ES-I3 (cell line): Measurements from ENCODE around the gene TSPAN16.

Experiments
- H3K36me3 ChIP-seq: 2 replicates; pipeline ENCODE4 v1.6.1; 2013; ENCODE audit warnings: mild to moderate bottlenecking, low read length, control low read depth, moderate library complexity; ENCODE audit not compliant: insufficient read depth
- H3K4me1 ChIP-seq: 2 replicates; pipeline ENCODE4 v1.6.1; 2013; ENCODE audit warnings: mild to moderate bottlenecking, control low read depth, low read length; ENCODE audit not compliant: insufficient read depth
- H3K9ac ChIP-seq: 2 replicates; pipeline ENCODE4 v1.6.1; 2013; ENCODE audit warnings: low read depth, mild to moderate bottlenecking, low read length, moderate library complexity
- H3K9me3 ChIP-seq: 2 replicates; pipeline ENCODE4 v1.6.1; 2013; ENCODE audit warnings: mild to moderate bottlenecking, low read length, moderate library complexity; ENCODE audit not compliant: control insufficient read depth, insufficient read depth

Gene TSPAN16

GRCh38 chr19:11261971-11262839 lies 33.8 kb upstream of the TSPAN16 start, which contains the start of gene DOCK6:
TSS of gene DOCK6 (minus strand) at chr19:11262524. CDS start at chr19:11262440, 84 bp downstream.
- Histone ChIP-seq H3K36me3 (no peaks in the 10 kb centered on the region), H3K9me3 (no peaks in the 10 kb centered on the region), H3K4me1 (peaks cover 3% of the 10 kb centered on the region; the same call in 1 of the 2 replicates), H3K9ac (peak within 1 kb of the TSS; percentile 77)

- no peaks in the 10 kb centered on the region for H3K36me3 ChIP-seq
- peaks cover 3% of the 10 kb centered on the region; the same call in 1 of the 2 replicates for H3K4me1 ChIP-seq
- H3K9ac ChIP-seq, result no peak overlapping the region
- H3K9me3 ChIP-seq, result no peaks in the 10 kb centered on the region
These were observed 32.2 kb upstream of the TSPAN16 start for GRCh38 chr19:11263726-11264125.

- peaks cover 3% of the 10 kb centered on the region; the same call in 1 of the 2 replicates for H3K4me1 ChIP-seq
- H3K36me3 ChIP-seq, result no peaks in the 10 kb centered on the region
- no peak overlapping the region for H3K9ac ChIP-seq
- no peaks in the 10 kb centered on the region for H3K9me3 ChIP-seq
These were observed 31.3 kb upstream of the TSPAN16 start for GRCh38 chr19:11264452-11265176.

- H3K4me1 ChIP-seq, result peaks cover 3% of the 10 kb centered on the region; the same call in 1 of the 2 replicates
These were observed 30.7 kb upstream of the TSPAN16 start for GRCh38 chr19:11265177-11265784.

GRCh38 chr19:11265785-11266236 lies 30.1 kb upstream of the TSPAN16 start:
- peaks cover 3% of the 10 kb centered on the region; the same call in 1 of the 2 replicates for H3K4me1 ChIP-seq
- H3K9me3 ChIP-seq, result no peaks in the 10 kb centered on the region
- no peaks in the 10 kb centered on the region for H3K36me3 ChIP-seq
- H3K9ac ChIP-seq, result no peak overlapping the region

More at GRCh38 chr19:11265177-11265784, 30.7 kb upstream of the TSPAN16 start:
- no peaks in the 10 kb centered on the region for H3K36me3 ChIP-seq
- no peak overlapping the region for H3K9ac ChIP-seq
- no peaks in the 10 kb centered on the region for H3K9me3 ChIP-seq

GRCh38 chr19:11267316-11268085 lies 28.5 kb upstream of the TSPAN16 start:
- H3K4me1 ChIP-seq, result peaks cover 3% of the 10 kb centered on the region; the same call in 1 of the 2 replicates
- no peaks in the 10 kb centered on the region for H3K36me3 ChIP-seq
- no peaks in the 10 kb centered on the region for H3K9me3 ChIP-seq
- no peak overlapping the region for H3K9ac ChIP-seq

GRCh38 chr19:11268783-11269267 lies 27.1 kb upstream of the TSPAN16 start:
- Histone ChIP-seq H3K9me3 (no peaks in the 10 kb centered on the region), H3K9ac (no peak overlapping the region), H3K4me1 (peaks cover 3% of the 10 kb centered on the region; the same call in 1 of the 2 replicates), H3K36me3 (no peaks in the 10 kb centered on the region)

GRCh38 chr19:11269408-11269807 lies 26.6 kb upstream of the TSPAN16 start:
- Histone ChIP-seq H3K4me1 (0 out of 2 replicates have a peak, but pooled peaks cover under 1% of the 10 kb centered on the region), H3K36me3 (no peaks in the 10 kb centered on the region), H3K9ac (no peak overlapping the region), H3K9me3 (no peaks in the 10 kb centered on the region)

- H3K9me3 ChIP-seq, result no peaks in the 10 kb centered on the region
- no peak overlapping the region for H3K9ac ChIP-seq
- peaks cover 7% of the 10 kb centered on the region; the same call in 1 of the 2 replicates for H3K4me1 ChIP-seq
- H3K36me3 ChIP-seq, result no peaks in the 10 kb centered on the region
These were observed 22.7 kb upstream of the TSPAN16 start for GRCh38 chr19:11273296-11273695.

GRCh38 chr19:11273989-11274388 lies 22.0 kb upstream of the TSPAN16 start:
- Histone ChIP-seq H3K9ac (no peak overlapping the region), H3K9me3 (no peaks in the 10 kb centered on the region), H3K36me3 (no peaks in the 10 kb centered on the region), H3K4me1 (peaks cover 7% of the 10 kb centered on the region; the same call in 1 of the 2 replicates)

GRCh38 chr19:11274533-11275086 lies 21.4 kb upstream of the TSPAN16 start:
- Histone ChIP-seq H3K9me3 (no peaks in the 10 kb centered on the region), H3K4me1 (peaks cover 7% of the 10 kb centered on the region; the same call in 1 of the 2 replicates), H3K36me3 (no peaks in the 10 kb centered on the region), H3K9ac (no peak overlapping the region)

- no peaks in the 10 kb centered on the region for H3K36me3 ChIP-seq
- no peaks in the 10 kb centered on the region for H3K9me3 ChIP-seq
- peaks cover 7% of the 10 kb centered on the region; the same call in 1 of the 2 replicates for H3K4me1 ChIP-seq
- H3K9ac ChIP-seq, result no peak overlapping the region
These were observed 17.3 kb upstream of the TSPAN16 start for GRCh38 chr19:11278670-11279069.
